CD4-positive, alpha-beta T cell treated with Interleukin-6 for 4 hours (primary cell): ENCODE measurements around the gene CTNNA2.

Source experiments
- DNase-seq: peaks from one replicate; pipeline ENCODE4 v3.0.0-alpha.2; 2020; ENCODE audit warnings: mixed read lengths

Gene CTNNA2

DNA sequence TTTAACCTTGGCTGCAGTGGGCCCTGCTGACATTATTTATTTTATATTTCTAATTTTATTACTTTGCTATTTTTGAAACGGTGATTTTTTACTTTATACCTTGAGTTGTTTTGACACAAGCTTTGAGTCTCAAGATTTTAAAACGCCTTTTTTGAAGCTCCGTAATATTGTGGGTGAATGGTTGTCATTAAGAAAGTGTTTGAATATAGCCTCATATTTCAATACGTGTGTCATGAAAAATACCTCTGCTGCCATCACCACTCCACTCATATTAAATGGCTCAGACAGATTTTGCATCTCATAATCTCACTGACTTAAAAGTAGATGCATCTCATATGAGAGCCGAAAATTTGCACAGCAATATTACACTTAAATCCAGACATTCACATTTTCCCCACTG is 106.6 kb downstream of the CTNNA2 start:
- no peak for DNase-seq

DNA sequence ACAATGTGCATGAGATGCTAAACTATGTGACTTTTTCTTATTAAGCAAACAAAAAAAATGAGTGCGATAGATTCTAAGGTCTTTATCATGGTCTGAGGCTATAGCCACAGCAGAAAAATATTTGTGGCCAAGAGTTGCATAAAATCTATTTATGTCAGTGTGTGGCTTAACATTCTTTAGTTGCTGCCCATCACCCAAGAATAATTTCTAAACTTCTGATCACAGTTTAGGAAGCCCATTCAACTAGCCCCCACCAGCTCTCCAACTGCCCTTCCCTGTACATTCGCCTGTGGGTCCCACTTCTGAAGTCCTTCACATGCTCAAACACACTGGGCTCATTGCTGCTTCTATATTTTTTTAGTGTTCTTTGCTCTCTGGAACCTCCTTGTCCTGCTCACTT is 107.1 kb downstream of the CTNNA2 start:
- no peak for DNase-seq

DNA sequence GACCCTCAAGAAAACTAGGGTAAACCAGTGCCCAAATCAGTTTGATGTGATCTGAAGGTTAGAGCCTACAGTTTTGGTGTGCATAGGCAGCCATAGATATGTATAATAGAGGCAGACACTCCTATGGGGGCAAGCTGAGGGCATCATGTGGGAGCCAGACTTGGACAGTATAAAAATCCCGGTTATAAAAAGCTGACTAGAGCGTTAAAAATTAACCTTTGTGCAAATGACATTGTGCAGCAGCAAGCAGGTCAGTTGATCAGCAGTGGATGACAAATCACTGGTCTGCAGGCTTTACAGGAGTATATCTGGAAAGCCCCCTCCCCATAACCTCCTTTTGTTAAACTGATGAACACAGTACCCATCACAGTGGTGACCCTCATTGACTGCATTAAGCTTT is 107.8 kb downstream of the CTNNA2 start:
- no peak for DNase-seq

DNA sequence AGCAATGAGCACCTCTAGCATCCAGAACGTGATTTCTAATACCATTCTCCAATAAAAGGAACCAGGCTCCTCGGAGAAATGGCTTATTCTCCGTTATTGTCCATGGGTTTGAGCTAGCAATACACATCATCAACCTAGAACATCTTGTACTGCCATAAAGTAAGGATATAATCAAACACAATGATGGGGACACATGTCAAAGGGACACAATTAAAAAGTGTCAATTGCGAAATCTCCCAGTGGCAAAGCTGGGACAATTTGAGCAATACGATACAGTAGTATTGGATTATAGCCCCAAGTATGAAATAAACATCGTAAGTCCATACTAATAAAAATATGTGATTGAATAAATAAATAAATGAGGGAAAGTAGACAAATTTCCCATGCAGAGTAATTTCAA is 108.4 kb downstream of the CTNNA2 start:
- DNase-seq, result no peak

DNA sequence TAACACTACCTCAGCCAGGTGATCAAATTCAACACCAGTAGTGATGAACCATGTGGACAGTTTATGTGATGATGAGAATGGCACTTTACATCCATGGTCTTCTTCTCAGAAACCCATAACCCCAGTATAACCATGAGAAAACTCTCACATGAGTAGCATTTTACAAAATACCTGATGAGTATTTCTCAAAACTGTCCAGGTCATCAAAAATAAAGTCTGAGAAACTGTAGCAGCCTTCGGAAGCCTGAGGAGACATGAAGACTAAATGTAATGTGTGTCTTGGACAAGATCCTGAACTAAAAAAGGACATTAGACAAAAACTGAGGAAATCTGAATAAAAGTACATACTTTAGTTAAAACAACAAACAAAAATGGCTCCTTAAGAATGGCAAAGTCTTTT is 108.9 kb downstream of the CTNNA2 start:
- no peak for DNase-seq

DNA sequence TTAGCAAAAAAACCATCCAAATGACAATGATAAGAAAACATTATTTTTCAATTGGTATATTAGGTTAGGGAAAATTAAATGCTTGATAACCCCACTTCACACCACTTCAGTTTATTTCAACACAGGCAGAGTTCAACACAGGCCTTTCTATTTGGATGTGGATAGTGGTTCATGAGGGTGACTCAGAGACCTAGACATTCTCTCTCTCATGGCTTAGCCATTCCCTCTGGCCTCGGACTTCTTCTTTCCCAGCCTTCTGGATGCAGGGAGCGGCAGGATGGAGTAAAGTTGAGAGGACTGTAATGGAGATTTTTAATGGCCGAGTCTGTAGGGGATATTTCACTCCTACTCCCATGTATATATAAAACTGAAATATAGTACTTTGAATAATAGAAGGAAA is 109.7 kb downstream of the CTNNA2 start:
- DNase-seq, result no peak

DNA sequence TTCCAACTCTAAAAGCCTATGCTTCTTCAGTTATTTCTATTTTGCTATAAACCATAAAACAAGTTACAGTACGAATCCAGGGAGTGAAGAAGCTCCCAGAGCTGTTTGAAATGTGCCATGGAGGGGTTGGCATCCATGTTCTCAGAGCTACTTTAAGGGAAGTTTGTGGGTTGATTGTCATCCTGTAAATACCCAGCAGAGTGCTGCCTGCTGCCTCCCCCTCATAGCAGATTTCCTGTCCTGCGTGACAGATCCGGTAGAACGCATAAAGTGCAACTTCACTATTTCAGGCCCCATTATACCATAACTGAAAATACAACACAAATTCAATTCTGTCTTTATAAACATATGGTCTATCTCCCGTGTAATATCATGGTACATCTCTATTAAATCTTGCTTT is 114.4 kb downstream of the CTNNA2 start:
- DNase-seq, result no peak

DNA sequence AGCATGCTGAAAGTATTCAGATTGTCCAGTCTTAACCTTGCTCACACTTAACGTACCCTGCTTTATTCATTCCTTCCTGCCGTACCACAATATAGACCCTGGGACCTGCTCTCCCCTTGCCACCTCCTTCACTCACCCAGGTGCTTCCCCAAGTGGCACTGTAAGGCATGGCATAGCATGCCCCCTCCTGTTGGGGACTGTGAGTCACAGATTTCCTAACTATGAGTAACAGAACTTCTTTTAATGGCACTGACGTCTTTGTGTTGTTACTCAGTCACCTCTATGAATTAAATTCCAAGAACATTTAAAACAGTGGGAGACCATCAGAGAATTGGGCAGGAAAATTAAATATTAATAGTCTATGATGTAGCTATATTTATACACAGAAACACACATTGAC is 117.2 kb downstream of the CTNNA2 start:
- DNase-seq, result no peak

DNA sequence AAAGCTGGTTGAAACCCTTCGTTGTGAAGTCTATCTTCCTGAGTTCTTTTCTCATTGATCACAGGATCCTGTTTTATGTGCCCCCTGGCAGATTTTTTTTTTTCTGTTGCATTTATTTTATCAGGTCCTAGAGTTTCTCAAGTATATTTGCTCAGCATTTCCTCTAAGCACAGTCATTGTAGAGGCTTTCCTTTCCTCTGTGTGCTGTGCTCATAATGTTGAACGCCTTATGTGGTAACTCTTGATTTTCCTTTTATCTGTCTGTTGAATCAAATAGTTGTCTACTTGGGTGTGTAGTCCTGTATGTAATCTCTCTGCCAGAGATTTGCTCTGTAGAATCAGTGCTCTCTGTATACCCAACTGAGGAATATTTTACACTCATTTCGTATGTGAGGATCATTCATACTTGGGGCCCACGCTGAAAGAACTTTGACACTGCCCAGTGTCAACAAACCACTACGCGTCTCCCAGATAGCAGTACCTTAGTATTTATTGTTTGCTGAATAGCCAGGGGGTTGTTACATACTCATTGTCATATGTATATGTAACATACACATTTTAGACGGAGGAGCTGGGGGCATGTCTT is 118.2 kb downstream of the CTNNA2 start:
- DNase-seq, result no peak

DNA sequence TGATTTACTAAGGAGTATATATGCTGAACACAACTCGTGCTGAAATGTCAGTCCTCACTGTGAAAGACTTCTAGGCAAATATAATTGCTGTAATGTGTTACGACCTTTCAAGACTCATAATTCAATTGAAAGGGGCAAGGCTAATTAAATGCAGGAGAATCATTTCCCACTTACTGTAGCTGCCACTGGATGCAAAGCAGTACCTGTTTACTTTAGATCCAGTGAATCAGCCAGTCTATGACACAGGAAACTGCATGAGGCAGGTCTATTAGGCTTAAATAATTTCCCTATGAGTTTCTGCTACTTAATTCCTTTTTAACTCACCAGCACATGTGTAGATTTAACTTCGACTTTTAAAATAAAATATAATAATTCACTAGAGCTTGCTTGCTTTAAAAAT is 125.6 kb downstream of the CTNNA2 start:
- DNase-seq, result no peak

DNA sequence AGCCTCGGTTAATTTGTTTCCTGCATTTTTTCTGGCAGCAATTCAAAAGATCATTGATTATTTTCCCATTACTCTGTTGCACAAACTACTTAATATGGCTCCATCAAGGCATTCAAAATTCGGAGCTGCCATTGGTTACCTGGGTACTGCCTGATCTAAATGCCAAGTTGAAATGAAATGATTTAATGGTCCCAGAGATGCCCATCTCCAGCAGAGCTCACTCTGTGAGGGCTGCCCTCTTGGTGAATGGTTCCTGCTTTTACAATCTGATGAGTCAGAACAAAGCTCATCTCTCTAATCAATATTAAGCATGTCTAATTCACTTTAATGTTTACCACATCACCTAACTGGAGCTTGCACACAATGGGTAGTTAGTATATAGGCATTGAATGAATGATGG is 126.1 kb downstream of the CTNNA2 start:
- no peak for DNase-seq

DNA sequence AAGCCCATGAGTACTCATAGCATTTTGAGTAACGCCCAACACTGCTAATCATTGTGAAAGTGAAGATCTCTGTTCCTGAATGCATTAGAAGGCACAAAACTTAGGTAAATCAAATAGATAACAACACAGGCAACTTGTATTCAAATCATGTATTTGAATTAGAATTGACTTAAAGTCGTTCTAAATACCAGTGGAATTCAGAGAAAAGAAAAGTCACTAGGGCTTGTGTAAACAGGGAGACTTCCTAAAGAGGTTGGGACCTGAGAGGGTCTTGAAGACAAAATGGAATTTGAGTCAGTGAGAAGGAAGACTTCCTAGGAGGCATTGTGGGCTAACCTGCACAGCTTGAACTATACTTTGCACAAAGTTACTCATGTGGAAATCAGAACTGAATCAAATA is 127.2 kb downstream of the CTNNA2 start:
- no peak for DNase-seq

DNA sequence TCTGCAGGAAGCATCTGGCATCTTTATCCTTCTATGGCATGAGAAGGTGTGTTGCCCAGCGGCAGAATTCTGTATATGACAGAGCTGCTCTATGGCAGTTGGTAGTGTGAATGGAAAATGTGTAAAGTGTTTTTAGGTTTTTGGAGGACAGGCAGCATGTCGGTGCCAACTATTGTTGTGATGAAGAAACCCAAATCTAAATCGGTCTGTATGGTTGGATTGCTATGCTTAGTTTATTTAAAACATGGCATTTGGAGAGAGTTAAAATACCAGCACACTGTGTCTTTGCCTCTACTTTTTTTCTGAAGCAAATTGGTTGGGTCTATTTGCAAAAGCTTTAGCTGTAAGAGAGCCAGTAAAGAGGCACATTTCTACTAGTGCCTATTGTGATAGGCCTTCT is 136.7 kb downstream of the CTNNA2 start:
- DNase-seq, result no peak

DNA sequence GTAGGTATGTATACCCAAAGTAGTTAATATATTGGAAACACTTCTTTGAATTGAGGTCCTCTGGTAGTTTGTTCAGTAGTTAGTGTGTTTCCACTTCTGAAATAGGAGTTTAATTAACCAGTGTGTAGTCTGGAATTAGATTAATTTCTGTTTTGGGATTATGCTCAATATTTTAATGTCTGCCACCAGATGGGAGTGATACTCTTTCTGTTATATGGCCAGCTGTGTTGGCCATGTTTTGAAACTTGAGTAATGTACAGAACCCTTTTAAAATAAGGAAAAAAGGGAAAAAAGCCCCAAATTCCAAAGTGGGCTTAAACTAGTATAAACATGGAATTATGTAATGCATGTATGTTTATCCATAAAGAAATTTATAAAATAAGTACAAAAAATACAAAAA is 147.7 kb downstream of the CTNNA2 start:
- DNase-seq, result no peak

DNA sequence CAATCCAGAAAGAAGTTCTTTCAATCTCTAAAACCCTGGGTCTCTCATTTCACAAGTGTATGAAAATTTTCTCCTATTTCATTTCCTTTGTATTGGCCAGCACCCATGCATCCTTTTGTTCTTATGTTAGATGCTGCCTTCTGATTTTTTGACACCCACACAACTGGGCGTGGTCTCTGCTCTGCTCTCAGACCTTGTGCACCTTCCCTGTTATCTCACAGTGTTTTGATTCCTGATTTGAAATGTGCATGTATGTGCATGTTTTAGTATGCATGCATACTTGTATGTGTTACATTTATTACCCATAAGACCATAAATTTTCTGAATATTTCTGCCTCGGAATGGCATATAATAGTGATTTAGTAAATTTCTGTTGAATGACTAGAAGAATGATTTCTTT is 152.2 kb downstream of the CTNNA2 start:
- no peak for DNase-seq

DNA sequence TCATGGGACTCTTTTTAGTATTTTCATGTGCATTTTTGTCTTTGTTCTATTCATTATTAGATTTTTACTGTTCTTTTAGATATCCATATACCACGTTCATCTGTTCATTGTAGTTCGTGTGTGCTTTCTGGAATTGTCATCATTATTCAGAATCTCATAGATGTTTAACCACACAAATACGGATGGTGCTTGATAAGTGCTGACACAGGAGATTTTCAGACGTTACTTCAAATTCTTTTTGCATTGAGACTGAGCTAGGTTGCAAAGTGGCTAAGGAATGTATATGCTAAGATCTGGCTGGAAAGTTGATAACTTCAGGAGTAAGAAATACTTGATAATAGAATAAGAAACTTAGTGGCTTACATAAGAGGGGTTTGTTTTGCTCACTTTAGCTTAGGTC is 153.6 kb downstream of the CTNNA2 start:
- no peak for DNase-seq

DNA sequence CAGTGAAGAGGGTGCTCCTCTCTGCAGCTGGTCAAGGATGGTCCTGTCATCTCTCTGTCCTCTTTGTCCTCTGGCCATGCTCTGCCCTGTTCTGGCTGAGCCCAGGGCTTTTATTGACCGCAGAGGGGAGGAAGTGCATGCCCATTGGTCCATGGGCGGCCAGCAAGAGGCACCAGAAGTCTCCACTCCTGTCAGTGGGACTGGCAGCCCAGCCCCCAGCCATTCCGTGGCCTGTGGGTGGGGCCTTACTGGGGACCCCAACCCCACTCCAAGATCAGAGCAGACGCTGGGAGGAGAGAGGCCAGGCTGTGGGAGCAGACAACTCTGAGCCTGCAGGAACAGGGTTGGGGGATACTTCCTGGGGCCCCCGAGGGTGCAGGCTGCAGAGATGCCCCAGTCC is 156.9 kb downstream of the CTNNA2 start:
- no peak for DNase-seq

DNA sequence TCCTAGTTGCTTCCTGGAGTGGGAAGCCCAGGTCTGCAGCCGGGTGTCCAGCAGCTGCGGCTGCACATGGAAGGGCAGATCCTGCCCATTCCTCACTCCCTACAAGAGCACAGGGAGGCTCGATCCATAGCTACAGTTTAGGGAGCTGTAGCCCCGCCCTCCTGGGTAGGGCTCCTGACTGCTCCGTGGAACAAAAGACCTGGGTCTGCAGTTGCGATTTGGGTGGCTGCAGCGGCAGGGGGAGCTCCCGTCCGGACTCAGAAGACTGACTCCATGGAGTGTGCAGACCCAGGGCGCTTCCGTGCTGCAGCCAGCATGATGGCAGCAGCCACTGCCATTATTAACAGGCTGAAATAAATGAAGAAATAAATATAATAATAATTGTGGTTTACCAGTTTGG is 157.3 kb downstream of the CTNNA2 start:
- no peak for DNase-seq

DNA sequence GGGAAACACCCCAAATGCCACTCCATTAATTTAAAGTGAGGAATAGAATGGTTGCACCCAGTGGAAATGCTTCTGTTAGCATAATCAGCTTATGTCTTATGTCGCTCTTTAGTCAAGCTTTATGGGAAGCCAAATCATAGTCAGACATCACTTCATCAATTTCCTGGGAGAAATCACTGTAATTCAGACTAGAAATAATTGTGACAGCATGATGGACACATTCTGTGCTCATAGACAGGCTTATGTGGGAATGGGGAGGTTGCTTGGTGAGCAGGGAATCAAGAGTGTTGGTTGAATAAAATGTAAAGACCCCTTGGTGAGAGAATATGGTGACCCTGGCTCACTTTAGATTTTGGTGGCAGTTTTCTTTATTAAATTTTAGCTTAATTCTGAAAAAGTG is 174.0 kb downstream of the CTNNA2 start:
- DNase-seq, result no peak

DNA sequence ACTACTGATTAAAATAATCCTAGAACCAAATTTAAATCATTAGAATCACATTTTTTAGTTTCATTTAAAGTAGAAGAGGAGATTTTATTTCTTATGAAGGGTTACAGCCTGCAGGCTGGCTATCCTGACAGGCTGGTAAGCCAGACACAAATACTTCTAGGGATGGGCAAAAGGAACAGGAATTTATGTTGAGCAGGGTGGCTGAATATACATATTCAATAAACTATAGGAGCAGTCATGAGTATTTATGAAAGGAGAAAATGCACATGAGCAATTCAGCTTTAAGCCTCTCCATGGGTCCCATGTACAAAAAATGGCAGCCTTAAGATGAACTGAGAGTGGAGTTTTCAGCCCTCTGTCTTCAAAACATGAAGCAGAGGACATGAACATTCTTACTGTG is 182.4 kb downstream of the CTNNA2 start:
- no peak for DNase-seq

DNA sequence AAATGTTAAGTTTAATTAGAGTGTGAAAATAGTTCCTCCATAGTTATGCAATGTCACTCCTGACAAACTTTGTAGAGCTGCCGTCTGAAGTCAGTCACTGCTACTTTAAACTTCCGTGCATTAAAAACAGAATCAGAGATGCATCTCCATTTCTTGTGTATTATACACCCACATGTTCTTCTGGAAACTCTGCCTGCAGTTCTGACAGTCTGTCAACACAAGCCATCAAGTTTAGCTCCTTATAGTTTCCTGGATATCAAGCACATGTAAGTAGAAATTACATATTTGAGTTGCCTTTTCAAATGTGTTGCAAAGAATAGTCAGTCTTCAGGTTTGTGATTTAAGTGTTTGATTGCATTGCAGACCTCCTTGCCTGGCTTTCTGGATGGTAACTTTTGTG is 184.3 kb downstream of the CTNNA2 start:
- DNase-seq, result no peak

DNA sequence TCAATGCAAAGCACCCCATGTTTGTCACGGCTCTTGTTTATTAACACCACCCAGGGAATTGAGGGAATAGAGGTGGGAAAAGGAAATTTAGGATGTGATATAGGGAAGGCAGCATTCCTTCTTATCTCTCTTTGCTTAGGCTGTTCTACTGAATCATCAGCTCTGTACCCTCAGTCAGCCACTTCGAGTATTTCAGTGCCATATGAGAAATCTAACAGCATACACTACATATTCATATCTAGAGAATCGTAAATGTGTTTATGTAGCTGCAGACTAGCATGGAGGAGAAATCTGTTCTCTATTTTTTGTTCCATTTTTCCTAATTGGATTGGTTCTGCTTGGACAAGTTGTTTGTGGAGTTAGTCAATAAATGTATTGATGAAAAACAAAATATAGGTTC is 187.8 kb downstream of the CTNNA2 start:
- DNase-seq, result no peak

DNA sequence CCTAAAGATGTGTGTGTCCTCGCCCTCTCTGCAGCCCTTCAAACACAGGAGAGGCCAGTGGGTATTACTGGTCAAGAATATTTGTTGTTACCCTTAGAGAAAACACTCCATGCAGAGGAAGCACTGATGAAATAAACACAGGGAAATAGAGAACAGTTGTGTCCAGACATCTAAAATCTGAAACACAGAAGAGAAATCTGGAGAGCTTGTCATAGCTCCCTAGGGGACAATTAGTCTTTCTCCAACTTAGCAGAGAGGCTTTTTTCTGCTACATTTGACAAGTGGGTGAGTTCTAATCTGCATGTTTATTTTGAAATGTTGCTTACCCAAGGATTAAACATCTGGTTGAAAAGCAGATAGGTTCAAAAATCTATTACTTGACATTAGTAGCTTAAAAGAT is 190.1 kb downstream of the CTNNA2 start:
- no peak for DNase-seq

DNA sequence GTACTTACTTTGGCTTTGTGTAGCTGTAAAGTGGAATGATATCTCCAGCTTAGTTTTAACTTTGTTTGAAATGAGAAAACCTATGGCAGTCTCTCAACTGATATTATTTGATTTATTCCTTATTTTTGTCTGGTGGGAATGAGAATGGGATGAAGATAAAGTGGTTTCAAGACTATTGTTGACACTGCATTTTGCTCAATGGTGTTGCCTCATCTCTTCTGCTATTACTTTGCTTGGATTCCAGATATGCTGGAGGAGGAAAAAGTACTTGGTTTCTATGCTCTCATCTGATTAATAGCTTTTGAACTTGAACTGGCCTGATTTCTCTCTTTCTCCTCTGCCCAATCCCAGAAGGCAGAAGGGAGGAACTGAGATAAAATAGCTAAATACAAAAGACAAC is 198.2 kb downstream of the CTNNA2 start:
- DNase-seq, result no peak

DNA sequence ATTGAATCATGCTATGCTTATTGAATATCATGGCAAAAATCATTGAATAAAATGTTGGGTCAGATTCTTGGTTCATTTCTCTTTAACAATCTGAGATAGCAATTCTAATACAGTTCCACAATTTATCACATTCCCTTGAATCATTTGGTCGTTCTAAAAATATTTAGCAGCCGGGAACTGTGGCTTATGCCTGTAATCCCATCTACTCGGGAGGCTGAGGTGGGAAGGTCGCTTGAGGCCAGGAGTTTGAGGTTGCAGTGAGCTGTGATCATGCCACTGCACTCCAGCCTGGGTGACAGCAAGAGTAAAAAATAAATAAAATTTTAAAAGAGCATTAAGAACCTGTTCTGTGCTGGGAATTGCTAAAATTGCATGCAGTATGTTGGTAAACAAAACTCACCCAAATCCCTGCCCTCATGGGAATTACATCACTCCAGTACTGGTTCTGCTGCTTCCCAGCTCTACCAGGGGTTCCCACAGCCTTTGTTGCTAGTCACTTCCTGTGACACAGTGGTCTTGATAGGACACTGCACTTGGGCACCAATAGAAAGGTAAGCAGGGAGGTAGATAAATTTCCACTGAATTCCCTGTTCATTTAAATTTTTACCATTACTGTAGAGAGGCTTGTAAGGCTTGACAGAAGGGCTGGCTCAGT is 200.4 kb downstream of the CTNNA2 start:
- no peak for DNase-seq
